ENCODE data around the gene SPRED2.

Gene SPRED2

GRCh38 chr2:65291216-65292105, 140.9 kb downstream of the SPRED2 start:
- no peaks in the 10 kb centered on the region for H3K9me2 ChIP-seq (replicated peaks; ENCODE audit: control insufficient read depth, low read length)
- no peak overlapping the region for H3K4me2 ChIP-seq (ENCODE audit: low read length)
- TF ChIP-seq EZH2phosphoT487 (IDR thresholded peaks at IDR 0.05; ENCODE audit: borderline replicate concordance, low read length) = no peak
- TF ChIP-seq CTCF (IDR thresholded peaks at IDR 0.05; ENCODE audit: low read depth, low read length, poor library complexity, severe bottlenecking) = no peak
- no peak overlapping the region for H3K27ac ChIP-seq (ENCODE audit: low read depth, low read length)
- H3K9me3 ChIP-seq (ENCODE audit: control insufficient read depth, insufficient read depth, low read length) = no peaks in the 10 kb centered on the region
- no peak overlapping the region for H3K4me3 ChIP-seq (ENCODE audit: low read length)
- H3K79me2 ChIP-seq (ENCODE audit: control insufficient read depth, low read length) = no peaks in the 10 kb centered on the region
- H3K36me3 ChIP-seq (ENCODE audit: control insufficient read depth, low read length) = no peaks in the 10 kb centered on the region
- no peaks in the 10 kb centered on the region for H4K20me1 ChIP-seq (ENCODE audit: control insufficient read depth, insufficient read depth, low read depth, low read length)
- H3K27me3 ChIP-seq (ENCODE audit: control insufficient read depth, low read length) = peaks cover 4% of the 10 kb centered on the region
- no peaks in the 10 kb centered on the region for H3F3A ChIP-seq (ENCODE audit: control insufficient read depth, insufficient read depth)
- no peaks in the 10 kb centered on the region for H3K4me1 ChIP-seq (ENCODE audit: control insufficient read depth, low read length)

GRCh38 chr2:65287364-65287763, 145.0 kb downstream of the SPRED2 start:
- Histone ChIP-seq H3F3A (ENCODE audit: control insufficient read depth, insufficient read depth) (no peaks in the 10 kb centered on the region), H3K4me1 (ENCODE audit: control insufficient read depth, low read length) (no peaks in the 10 kb centered on the region), H3K27ac (ENCODE audit: low read depth, low read length) (no peak overlapping the region), H3K9me2 (replicated peaks; ENCODE audit: control insufficient read depth, low read length) (no peaks in the 10 kb centered on the region), H4K20me1 (ENCODE audit: control insufficient read depth, insufficient read depth, low read depth, low read length) (no peaks in the 10 kb centered on the region), H3K9me3 (ENCODE audit: control insufficient read depth, insufficient read depth, low read length) (no peaks in the 10 kb centered on the region), H3K4me2 (ENCODE audit: low read length) (no peak overlapping the region), H3K27me3 (ENCODE audit: control insufficient read depth, low read length) (no peaks in the 10 kb centered on the region), H3K36me3 (ENCODE audit: control insufficient read depth, low read length) (no peaks in the 10 kb centered on the region), H3K79me2 (ENCODE audit: control insufficient read depth, low read length) (no peaks in the 10 kb centered on the region), H3K4me3 (ENCODE audit: low read length) (no peak overlapping the region)
- TF ChIP-seq CTCF (IDR thresholded peaks at IDR 0.05; ENCODE audit: low read depth, low read length, poor library complexity, severe bottlenecking) (no peak), EZH2phosphoT487 (IDR thresholded peaks at IDR 0.05; ENCODE audit: borderline replicate concordance, low read length) (no peak)

- TF ChIP-seq CTCF (IDR thresholded peaks at IDR 0.05; ENCODE audit: low read depth, low read length, poor library complexity, severe bottlenecking) (no peak), EZH2phosphoT487 (IDR thresholded peaks at IDR 0.05; ENCODE audit: borderline replicate concordance, low read length) (no peak)
These were observed 149.8 kb downstream of the SPRED2 start for GRCh38 chr2:65282477-65283053.

More at GRCh38 chr2:65282477-65283053, 149.8 kb downstream of the SPRED2 start:
- Histone ChIP-seq H3K9me3 (ENCODE audit: control insufficient read depth, insufficient read depth, low read length) (no peaks in the 10 kb centered on the region), H3K9me2 (replicated peaks; ENCODE audit: control insufficient read depth, low read length) (no peaks in the 10 kb centered on the region), H3K4me2 (ENCODE audit: low read length) (no peak overlapping the region), H3K4me1 (ENCODE audit: control insufficient read depth, low read length) (peaks cover 23% of the 10 kb centered on the region), H4K20me1 (ENCODE audit: control insufficient read depth, insufficient read depth, low read depth, low read length) (no peaks in the 10 kb centered on the region), H3K36me3 (ENCODE audit: control insufficient read depth, low read length) (no peaks in the 10 kb centered on the region), H3K4me3 (ENCODE audit: low read length) (no peak overlapping the region), H3F3A (ENCODE audit: control insufficient read depth, insufficient read depth) (no peaks in the 10 kb centered on the region), H3K27ac (ENCODE audit: low read depth, low read length) (no peak overlapping the region), H3K27me3 (ENCODE audit: control insufficient read depth, low read length) (peaks cover 6% of the 10 kb centered on the region; the same call in 1 of the 2 replicates), H3K79me2 (ENCODE audit: control insufficient read depth, low read length) (no peaks in the 10 kb centered on the region)
